K562 (cell line): ENCODE results near the gene SDCCAG8. TPM values are rescaled to one million over a fixed set of nuclear protein-coding genes. Genes with fewer than 3 reads are reported as not detected.
A peak's percentile ranks its signal among the peaks of the same experiment; 100 is the strongest.

Experiments used
- ATAC-seq: fragments of 200-7000 bp; cut with Tn5 transposase; 3 replicates; pipeline ENCODE4 v1.9.1; 2020; ENCODE audit warnings: moderate library complexity
- BruUV-seq: library from RNA; stranded (reverse); fragments of 400-500 nt; replicated peaks from 2 replicates; lab custom pipeline; 2021; lab: Mats Ljungman, UMichigan
- CTCF ChIA-PET: fragments of 300-600 bp; formaldehyde crosslinking; extraction: SDS; loops from one replicate; lab custom pipeline; 2021; ENCODE audit warnings: low intra/inter-chr PET ratio; lab: Yijun Ruan, JAX
- POLR2A ChIA-PET: fragments of 300-600, 350-650 bp; sonication (Branson Sonifier 250); formaldehyde crosslinking; extraction: SDS; loops from one replicate; lab custom pipeline; 2021; ENCODE audit warnings: antibody characterized with exemption, inconsistent platforms; lab: Yijun Ruan, JAX
- DNase-seq, 4 experiments: peaks; one replicate each; pipeline versions ENCODE4 v3.0.0 to v3.0.0-alpha.2; 2011 to 2018; ENCODE audit warnings: low spot score in 3 of 4, mixed read lengths in 3 of 4; ENCODE audit errors: extremely low read depth in 1 of 4
- FAIRE-seq: peaks from 2 replicates; lab custom pipeline; 2011; peaks lifted over from hg19 to GRCh38; lab: Jason Lieb, UNC
- H2AFZ ChIP-seq: 2 replicates; pipeline ENCODE4 v1.6.0; 2011; ENCODE audit warnings: low read depth, low read length, control low read depth, inconsistent platforms
- H3K27ac ChIP-seq: fragments of 200-600 bp; 3 replicates; pipeline ENCODE4 v1.8.0; 2011; ENCODE audit warnings: low read depth, mild to moderate bottlenecking, control low read depth, inconsistent platforms, low read length, moderate library complexity, mixed read lengths; ENCODE audit errors: extremely low read depth
- H3K27me3 ChIP-seq, 2 experiments: fragments of 300-600 bp in 1 of 2; 2 replicates in 1 of 2; 3 replicates in 1 of 2; pipeline versions ENCODE4 v1.6.0 to v1.8.0; 2011; ENCODE audit warnings: inconsistent platforms in 2 of 2, low read length in 2 of 2, mild to moderate bottlenecking in 1 of 2, mixed read lengths in 1 of 2, moderate library complexity in 1 of 2; ENCODE audit not compliant: control insufficient read depth in 2 of 2, insufficient read depth in 2 of 2
- H3K36me3 ChIP-seq: fragments of 300-600 bp; 3 replicates; pipeline ENCODE4 v1.8.0; 2011; ENCODE audit warnings: mild to moderate bottlenecking, low read length, inconsistent platforms; ENCODE audit not compliant: control insufficient read depth, insufficient read depth
- H3K4me1 ChIP-seq, 2 experiments: fragments of 200-600 bp in 1 of 2; replicated peaks in 1 of 2; 2 replicates in 1 of 2; 3 replicates in 1 of 2; pipeline versions ENCODE4 v1.5.1 to v1.8.0; 2011; ENCODE audit warnings: inconsistent platforms in 2 of 2, low read length in 2 of 2, mild to moderate bottlenecking in 1 of 2, mixed read lengths in 1 of 2, moderate library complexity in 1 of 2; ENCODE audit not compliant: control insufficient read depth in 2 of 2, insufficient read depth in 2 of 2
- H3K4me2 ChIP-seq: 2 replicates; pipeline ENCODE4 v1.6.1; 2011; ENCODE audit warnings: low read length, control low read depth, inconsistent platforms, mixed read lengths; ENCODE audit not compliant: insufficient read depth
- H3K4me3 ChIP-seq: fragments of 200-600 bp; sonication (generic), shearing (Covaris generic); 2 replicates; pipeline ENCODE4 v1.5.1; 2016; ENCODE audit warnings: control low read depth, inconsistent platforms
- H3K79me2 ChIP-seq: fragments of 200-600 bp; 3 replicates; pipeline ENCODE4 v1.8.0; 2011; ENCODE audit warnings: low read length, inconsistent platforms; ENCODE audit not compliant: control insufficient read depth, insufficient read depth
- H3K9ac ChIP-seq, 2 experiments: 2 replicates each; pipeline versions ENCODE4 v1.6.0 to v1.6.1; 2011; ENCODE audit warnings: low read depth in 2 of 2, low read length in 2 of 2, control low read depth in 1 of 2, inconsistent platforms in 1 of 2, mild to moderate bottlenecking in 1 of 2, mixed read lengths in 1 of 2; ENCODE audit not compliant: insufficient read depth in 1 of 2
- H3K9me1 ChIP-seq: one replicate; pipeline ENCODE4 v1.6.0; 2011; ENCODE audit warnings: inconsistent platforms, mild to moderate bottlenecking, low read length, moderate library complexity; ENCODE audit not compliant: control insufficient read depth, insufficient read depth
- H3K9me3 ChIP-seq: replicated peaks from 2 replicates; pipeline ENCODE4 v1.5.1; 2011; ENCODE audit warnings: low read depth, low read length, inconsistent platforms; ENCODE audit not compliant: control insufficient read depth, insufficient read depth
- H4K20me1 ChIP-seq: replicated peaks from 2 replicates; pipeline ENCODE4 v1.6.1; 2011; ENCODE audit warnings: low read length, inconsistent platforms, mixed read lengths; ENCODE audit not compliant: control insufficient read depth, insufficient read depth
- HNRNPK ChIP-seq: fragments of 200-400 bp; formaldehyde crosslinking; IDR thresholded peaks from one replicate; pipeline ENCODE4 v1.6.1; 2018; ENCODE audit warnings: mild to moderate bottlenecking, low read depth, low read length; ENCODE audit not compliant: poor library complexity, severe bottlenecking
- NFRKB ChIP-seq: fragments of 450-650 bp; IDR thresholded peaks from 2 replicates; pipeline ENCODE4 v1.6.1; 2016; ENCODE audit warnings: low read depth
- NR1H2 ChIP-seq: sonication (generic); formaldehyde crosslinking; IDR thresholded peaks from 2 replicates; pipeline ENCODE4 v1.4.0; 2020; ENCODE audit warnings: mild to moderate bottlenecking, missing genetic modification reagents
- NR2C2 ChIP-seq, 2 experiments: fragments of 200-800 bp in 1 of 2; sonication (Bioruptor generic) in 1 of 2; sonication (generic) in 1 of 2; formaldehyde crosslinking in 1 of 2; IDR thresholded peaks; 2 replicates each; pipeline versions ENCODE4 v1.6.1 to v1.8.0; 2016 to 2022; ENCODE audit warnings: mild to moderate bottlenecking in 1 of 2, missing compliant biosample characterization in 1 of 2, missing genetic modification characterization in 1 of 2, missing genetic modification reagents in 1 of 2
- PRPF4 ChIP-seq: fragments of 200-400 bp; formaldehyde crosslinking; IDR thresholded peaks from one replicate; pipeline ENCODE4 v1.6.1; 2017; ENCODE audit warnings: low read length, low read depth, mild to moderate bottlenecking; ENCODE audit not compliant: insufficient read depth, poor library complexity, severe bottlenecking
- XRCC3 ChIP-seq: fragments of 450-650 bp; IDR thresholded peaks from 2 replicates; pipeline ENCODE4 v1.6.1; 2017; ENCODE audit warnings: mild to moderate bottlenecking, moderate library complexity
- ZC3H11A ChIP-seq: IDR thresholded peaks from 2 replicates; pipeline ENCODE4 v1.6.1; 2012; ENCODE audit warnings: low read depth, low read length, improper control_type of control experiment
- ZNF316 ChIP-seq: fragments of 450-650 bp; IDR thresholded peaks from 2 replicates; pipeline ENCODE4 v1.6.1; 2016
- ZNF695 ChIP-seq: fragments of 450-650 bp; formaldehyde crosslinking; IDR thresholded peaks from 2 replicates; pipeline ENCODE4 v1.4.0; 2020; ENCODE audit warnings: mild to moderate bottlenecking, moderate library complexity
- ZNF79 ChIP-seq: fragments of 250-450 bp; sonication (Bioruptor Pico); IDR thresholded peaks from 2 replicates; pipeline ENCODE4 v1.4.0; 2020; ENCODE audit warnings: low read depth, mild to moderate bottlenecking, moderate library complexity
- WGBS: fragments of 100-300 bp; shearing (Covaris generic); methylation state at CpG from one replicate; pipeline ENCODE4 v1.1.6; 2016; ENCODE audit warnings: low coverage, mixed read lengths; ENCODE audit not compliant: insufficient coverage; ENCODE audit errors: missing lambda C conversion rate; 5-methylcytosine and 5-hydroxymethylcytosine counted together
- in situ Hi-C: fragments of 300-500 bp; cut with MboI; formaldehyde crosslinking; loops from 4 replicates; pipeline ENCODE4 v1.15.0; 2018; ENCODE audit warnings: inconsistent platforms, mixed read lengths
- intact Hi-C: fragments of 100-400 bp; cut with micrococcal nuclease; formaldehyde crosslinking; loops from 2 replicates; pipeline ENCODE4 v1.14.2; 2022
- polyA plus RNA-seq, 8 experiments: library from polyadenylated mRNA; depleted of rRNA in 4 of 8; stranded (reverse) in 5 of 8; unstranded in 3 of 8; fragments of >200 nt; fragmentation: Nextera tagmentation in 2 of 8; fragmentation: Illumina TruSeq in 1 of 8; extraction: Ambion mirVana in 2 of 8; extraction: Trizol in 1 of 8; gene quantifications; 2 replicates each; pipeline versions ENCODE4 v1.2.1 to v1.2.3, GENCODE V29; 2011 to 2014; ENCODE audit warnings: inconsistent platforms in 1 of 8, missing spikeins in 1 of 8
- total RNA-seq, 7 experiments: library from RNA; depleted of rRNA in 6 of 7; stranded (reverse); fragments of >200 nt in 6 of 7; fragmentation: Illumina TruSeq in 2 of 7; extraction: Trizol in 2 of 7; gene quantifications; 2 replicates each; pipeline versions ENCODE4 v1.2.1 to v1.2.3, GENCODE V29; 2011 to 2021; ENCODE audit warnings: low replicate concordance in 1 of 7
- TF ChIP-seq, protein P1 (sequence below): sonication (generic); formaldehyde crosslinking; IDR thresholded peaks from 2 replicates; pipeline ENCODE4 v1.8.0; 2023; ENCODE audit warnings: missing genetic modification reagents, mild to moderate bottlenecking, borderline replicate concordance
- TF ChIP-seq, protein P2 (sequence below): sonication (generic); formaldehyde crosslinking; IDR thresholded peaks from 2 replicates; pipeline ENCODE4 v1.9.0; 2022; ENCODE audit warnings: mild to moderate bottlenecking, missing genetic modification reagents
- TF ChIP-seq, protein P3 (sequence below): sonication (generic); formaldehyde crosslinking; IDR thresholded peaks from 2 replicates; pipeline ENCODE4 v1.8.1; 2023; ENCODE audit warnings: mild to moderate bottlenecking, missing genetic modification reagents, moderate library complexity
- TF ChIP-seq, protein P4 (sequence below): sonication (generic); IDR thresholded peaks from 2 replicates; pipeline ENCODE4 v1.6.1; 2016

Gene SDCCAG8
- total and polyA plus RNA-seq, 9 of the 15 experiments (the other 6 are each of a cell fraction or from before 2014, with no cell fraction given), result 17.9 to 36.7 (median 25.4) TPM

DNA sequence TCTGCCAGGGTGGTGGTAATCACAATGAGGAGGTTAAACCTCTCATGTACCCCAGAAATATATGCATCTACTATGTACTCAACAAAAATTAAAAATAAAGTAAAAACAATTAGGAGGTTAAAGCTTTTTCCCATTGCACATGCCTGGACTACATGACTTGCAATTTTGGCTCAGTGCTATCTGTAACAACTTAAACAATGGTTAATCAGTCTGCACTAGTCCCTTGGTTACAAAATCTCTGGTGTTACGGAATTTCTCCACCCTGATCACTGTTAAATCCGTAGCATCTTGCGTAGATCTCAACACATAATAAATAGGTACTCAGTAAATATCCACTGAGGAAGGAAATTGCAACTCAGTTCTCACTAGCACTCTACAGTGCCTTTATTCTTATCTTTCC, 66.5 kb downstream of the SDCCAG8 start:
- H3K79me2 ChIP-seq, result no peaks in the 10 kb centered on the region
- DNase-seq (no peak), ATAC-seq (0 out of 3 replicates have a peak, but pooled peaks have one; percentile 33), FAIRE-seq (no peak)
- H3K36me3 ChIP-seq, result peaks cover 6% of the 10 kb centered on the region; the same call in 2 of the 3 replicates
- no peak overlapping the region for H3K27ac ChIP-seq
- 53% methylated on average over 3 of the region's 3 CpGs for WGBS
- in situ Hi-C loops, result loop anchor here (10.0 kb wide), 1 partner anchor 868 kb away; no protein-coding TSS in a partner anchor
- intact Hi-C loops, result loop anchor here (10.0 kb wide), 2 partner anchors 398 to 1298 kb away; no protein-coding TSS in a partner anchor
- CTCF ChIA-PET, result no interaction called here
- H3K9me1 ChIP-seq, result no peaks in the 10 kb centered on the region
- H3K27me3 ChIP-seq, result no peaks in the 10 kb centered on the region
- H3K4me1 ChIP-seq, result no peaks in the 10 kb centered on the region
- H3K4me3 ChIP-seq, result no peak overlapping the region
- H4K20me1 ChIP-seq, result no peaks in the 10 kb centered on the region
- H3K4me2 ChIP-seq, result no peak overlapping the region
- H3K9ac ChIP-seq, result no peak overlapping the region
- no TSS peak for BruUV-seq
- no peaks in the 10 kb centered on the region for H3K9me3 ChIP-seq
- POLR2A ChIA-PET, result interaction anchor here (0.6 kb wide), 1 partner anchor 25 kb away, joined by 4 read pairs; no protein-coding TSS in a partner anchor
- H2AFZ ChIP-seq, result no peak overlapping the region
- TF ChIP-seq ZNF79 (CRISPR knock-in tag) (no peak), PRPF4 (no peak), NR2C2 (CRISPR knock-in tag; IDR thresholded peaks at IDR 0.05) (no peak), NR2C2 (tag; IDR thresholded peaks at IDR 0.05) (no peak), ZNF695 (CRISPR knock-in tag) (no peak), HNRNPK (no peak), XRCC3 (no peak), ZNF316 (peak; percentile 66), NFRKB (no peak), ZC3H11A (no peak), NR1H2 (CRISPR knock-in tag) (no peak)
- TF ChIP-seq, protein P1, sequence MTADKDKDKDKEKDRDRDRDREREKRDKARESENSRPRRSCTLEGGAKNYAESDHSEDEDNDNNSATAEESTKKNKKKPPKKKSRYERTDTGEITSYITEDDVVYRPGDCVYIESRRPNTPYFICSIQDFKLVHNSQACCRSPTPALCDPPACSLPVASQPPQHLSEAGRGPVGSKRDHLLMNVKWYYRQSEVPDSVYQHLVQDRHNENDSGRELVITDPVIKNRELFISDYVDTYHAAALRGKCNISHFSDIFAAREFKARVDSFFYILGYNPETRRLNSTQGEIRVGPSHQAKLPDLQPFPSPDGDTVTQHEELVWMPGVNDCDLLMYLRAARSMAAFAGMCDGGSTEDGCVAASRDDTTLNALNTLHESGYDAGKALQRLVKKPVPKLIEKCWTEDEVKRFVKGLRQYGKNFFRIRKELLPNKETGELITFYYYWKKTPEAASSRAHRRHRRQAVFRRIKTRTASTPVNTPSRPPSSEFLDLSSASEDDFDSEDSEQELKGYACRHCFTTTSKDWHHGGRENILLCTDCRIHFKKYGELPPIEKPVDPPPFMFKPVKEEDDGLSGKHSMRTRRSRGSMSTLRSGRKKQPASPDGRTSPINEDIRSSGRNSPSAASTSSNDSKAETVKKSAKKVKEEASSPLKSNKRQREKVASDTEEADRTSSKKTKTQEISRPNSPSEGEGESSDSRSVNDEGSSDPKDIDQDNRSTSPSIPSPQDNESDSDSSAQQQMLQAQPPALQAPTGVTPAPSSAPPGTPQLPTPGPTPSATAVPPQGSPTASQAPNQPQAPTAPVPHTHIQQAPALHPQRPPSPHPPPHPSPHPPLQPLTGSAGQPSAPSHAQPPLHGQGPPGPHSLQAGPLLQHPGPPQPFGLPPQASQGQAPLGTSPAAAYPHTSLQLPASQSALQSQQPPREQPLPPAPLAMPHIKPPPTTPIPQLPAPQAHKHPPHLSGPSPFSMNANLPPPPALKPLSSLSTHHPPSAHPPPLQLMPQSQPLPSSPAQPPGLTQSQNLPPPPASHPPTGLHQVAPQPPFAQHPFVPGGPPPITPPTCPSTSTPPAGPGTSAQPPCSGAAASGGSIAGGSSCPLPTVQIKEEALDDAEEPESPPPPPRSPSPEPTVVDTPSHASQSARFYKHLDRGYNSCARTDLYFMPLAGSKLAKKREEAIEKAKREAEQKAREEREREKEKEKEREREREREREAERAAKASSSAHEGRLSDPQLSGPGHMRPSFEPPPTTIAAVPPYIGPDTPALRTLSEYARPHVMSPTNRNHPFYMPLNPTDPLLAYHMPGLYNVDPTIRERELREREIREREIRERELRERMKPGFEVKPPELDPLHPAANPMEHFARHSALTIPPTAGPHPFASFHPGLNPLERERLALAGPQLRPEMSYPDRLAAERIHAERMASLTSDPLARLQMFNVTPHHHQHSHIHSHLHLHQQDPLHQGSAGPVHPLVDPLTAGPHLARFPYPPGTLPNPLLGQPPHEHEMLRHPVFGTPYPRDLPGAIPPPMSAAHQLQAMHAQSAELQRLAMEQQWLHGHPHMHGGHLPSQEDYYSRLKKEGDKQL, result no peak
- TF ChIP-seq, protein P2, sequence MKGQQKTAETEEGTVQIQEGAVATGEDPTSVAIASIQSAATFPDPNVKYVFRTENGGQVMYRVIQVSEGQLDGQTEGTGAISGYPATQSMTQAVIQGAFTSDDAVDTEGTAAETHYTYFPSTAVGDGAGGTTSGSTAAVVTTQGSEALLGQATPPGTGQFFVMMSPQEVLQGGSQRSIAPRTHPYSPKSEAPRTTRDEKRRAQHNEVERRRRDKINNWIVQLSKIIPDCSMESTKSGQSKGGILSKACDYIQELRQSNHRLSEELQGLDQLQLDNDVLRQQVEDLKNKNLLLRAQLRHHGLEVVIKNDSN (CRISPR knock-in tag), result no peak
- TF ChIP-seq, protein P3, sequence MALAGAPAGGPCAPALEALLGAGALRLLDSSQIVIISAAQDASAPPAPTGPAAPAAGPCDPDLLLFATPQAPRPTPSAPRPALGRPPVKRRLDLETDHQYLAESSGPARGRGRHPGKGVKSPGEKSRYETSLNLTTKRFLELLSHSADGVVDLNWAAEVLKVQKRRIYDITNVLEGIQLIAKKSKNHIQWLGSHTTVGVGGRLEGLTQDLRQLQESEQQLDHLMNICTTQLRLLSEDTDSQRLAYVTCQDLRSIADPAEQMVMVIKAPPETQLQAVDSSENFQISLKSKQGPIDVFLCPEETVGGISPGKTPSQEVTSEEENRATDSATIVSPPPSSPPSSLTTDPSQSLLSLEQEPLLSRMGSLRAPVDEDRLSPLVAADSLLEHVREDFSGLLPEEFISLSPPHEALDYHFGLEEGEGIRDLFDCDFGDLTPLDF (CRISPR knock-in tag), result no peak
- TF ChIP-seq, protein P4, sequence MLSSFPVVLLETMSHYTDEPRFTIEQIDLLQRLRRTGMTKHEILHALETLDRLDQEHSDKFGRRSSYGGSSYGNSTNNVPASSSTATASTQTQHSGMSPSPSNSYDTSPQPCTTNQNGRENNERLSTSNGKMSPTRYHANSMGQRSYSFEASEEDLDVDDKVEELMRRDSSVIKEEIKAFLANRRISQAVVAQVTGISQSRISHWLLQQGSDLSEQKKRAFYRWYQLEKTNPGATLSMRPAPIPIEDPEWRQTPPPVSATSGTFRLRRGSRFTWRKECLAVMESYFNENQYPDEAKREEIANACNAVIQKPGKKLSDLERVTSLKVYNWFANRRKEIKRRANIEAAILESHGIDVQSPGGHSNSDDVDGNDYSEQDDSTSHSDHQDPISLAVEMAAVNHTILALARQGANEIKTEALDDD, result peak; percentile 86
